Amygdala (tissue), 56 donors: ENCODE measurements around the gene TMX2.
"Not testable (repeated sequence)": the region's sequence is repeated elsewhere in the genome, so short reads cannot be mapped to it uniquely, and the experiment has no call there.

Experiments used
- DNase-seq, 56 donors: peaks; one replicate each; lab custom pipeline; 2025; lab: John Stamatoyannopoulos, UW

Gene TMX2

GRCh38 chr11:57711414-57712255, 758 bp upstream of the TMX2 start, which contains the start of gene MED19:
Gene MED19 (minus strand): TSS chr11:57712215. CDS start chr11:57712179, 36 bp downstream.
- DNase-seq, result peak in 35 of 56 donors; percentile 29 to 91 (median 73)

GRCh38 chr11:57713835-57714234, 1.4 kb downstream of the TMX2 start:
- DNase-seq, result no peak

DNA sequence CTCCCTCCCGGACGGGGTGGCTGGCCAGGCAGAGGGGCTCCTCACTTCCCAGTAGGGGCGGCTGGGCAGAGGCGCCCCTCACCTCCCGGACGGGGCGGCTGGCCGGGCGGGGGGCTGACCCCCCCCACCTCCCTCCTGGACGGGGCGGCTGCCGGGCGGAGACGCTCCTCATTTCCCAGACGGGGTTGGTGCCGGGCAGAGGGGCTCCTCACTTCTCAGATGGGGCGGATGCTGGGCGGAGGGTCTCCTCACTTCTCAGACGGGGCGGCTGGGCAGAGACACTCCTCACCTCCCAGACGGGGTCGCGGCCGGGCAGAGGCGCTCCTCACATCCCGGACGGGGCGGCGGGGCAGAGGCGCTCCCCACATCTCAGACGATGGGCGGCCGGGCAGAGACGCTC, 4.3 kb downstream of the TMX2 start:
- not testable (repeated sequence) for DNase-seq

DNA sequence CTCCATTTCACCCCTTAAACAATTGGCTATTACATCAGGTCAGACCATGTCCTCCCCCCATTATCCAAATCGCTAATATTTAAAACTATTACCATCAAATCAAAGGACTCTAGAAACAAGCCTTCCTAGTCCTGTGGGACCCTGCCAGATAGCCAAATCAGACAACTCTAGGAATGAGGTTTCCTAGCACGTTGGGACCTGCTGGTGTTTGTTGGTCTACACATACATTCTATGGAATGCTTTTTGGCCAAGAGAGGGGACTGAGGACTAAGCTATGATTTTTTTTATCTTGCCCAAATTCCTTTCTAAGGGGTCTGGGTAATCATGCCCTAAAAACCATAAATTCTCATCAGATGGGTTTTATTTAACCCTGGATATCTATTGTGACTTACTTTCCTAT, 14.8 kb downstream of the TMX2 start:
- no peak for DNase-seq

GRCh38 chr11:57728829-57729228, 16.4 kb downstream of the TMX2 start:
- no peak for DNase-seq

DNA sequence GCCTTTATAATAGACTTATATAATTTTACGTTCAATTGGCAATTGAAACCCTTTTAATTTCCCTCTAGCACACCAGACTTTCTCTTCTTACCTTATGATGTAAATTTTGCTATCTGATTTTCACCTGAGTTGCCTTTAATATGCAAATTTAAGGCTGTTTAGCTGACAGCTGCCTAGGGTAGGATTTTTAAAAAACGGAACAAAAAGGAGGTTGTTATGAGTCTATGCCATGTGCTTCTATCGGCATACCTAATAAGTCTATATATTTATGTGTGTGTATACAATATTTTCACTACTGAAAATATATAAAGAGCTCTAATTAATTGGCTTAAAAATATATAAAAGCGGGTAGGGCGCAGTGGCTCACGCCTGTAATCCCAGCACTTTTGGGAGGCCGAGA, 17.1 kb downstream of the TMX2 start:
- DNase-seq, result no peak

DNA sequence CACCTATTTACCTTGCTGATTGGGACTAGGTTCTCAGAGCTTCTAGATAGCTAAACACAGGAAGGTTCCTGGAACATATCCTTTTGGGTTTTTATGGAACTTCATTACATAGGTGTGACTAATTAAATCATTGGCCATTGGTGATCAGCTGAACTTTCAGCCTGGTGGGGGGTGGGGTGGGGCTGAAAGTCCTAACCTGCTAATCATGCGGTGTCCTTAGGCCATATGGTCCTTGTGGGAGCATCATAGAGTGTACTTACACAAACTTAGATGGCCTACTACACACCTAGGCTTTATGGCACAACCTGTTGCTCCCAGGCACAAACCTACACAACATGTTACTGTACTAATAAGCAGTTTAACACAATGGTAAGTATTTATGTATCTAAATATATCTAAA, 20.3 kb downstream of the TMX2 start:
- DNase-seq, result no peak

- no peak for DNase-seq
These were observed 23.4 kb downstream of the TMX2 start for GRCh38 chr11:57735619-57736298.

GRCh38 chr11:57741132-57742086, 29.0 kb downstream of the TMX2 start, which contains the start of gene SELENOH:
Gene SELENOH (plus strand): TSS chr11:57741491. CDS start chr11:57741596, 105 bp downstream.
- peak; percentile 35 to 97 (median 93) for DNase-seq

DNA sequence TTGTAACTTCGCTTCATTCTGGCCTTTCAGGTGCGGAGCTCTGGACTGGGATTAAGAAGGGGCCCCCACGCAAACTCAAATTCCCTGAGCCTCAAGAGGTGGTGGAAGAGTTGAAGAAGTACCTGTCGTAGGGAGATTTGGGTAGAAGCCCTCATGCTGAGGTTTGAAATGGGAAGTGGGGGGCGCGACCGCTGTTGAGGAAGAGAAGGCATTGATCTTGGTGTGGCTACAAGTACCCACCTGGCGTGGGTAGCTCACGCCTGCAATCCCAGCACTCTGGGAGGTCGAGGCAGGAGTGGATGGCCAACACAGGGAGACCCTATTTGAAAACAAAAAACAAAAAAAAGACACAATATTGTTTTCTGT, 29.7 kb downstream of the TMX2 start:
- no peak for DNase-seq

DNA sequence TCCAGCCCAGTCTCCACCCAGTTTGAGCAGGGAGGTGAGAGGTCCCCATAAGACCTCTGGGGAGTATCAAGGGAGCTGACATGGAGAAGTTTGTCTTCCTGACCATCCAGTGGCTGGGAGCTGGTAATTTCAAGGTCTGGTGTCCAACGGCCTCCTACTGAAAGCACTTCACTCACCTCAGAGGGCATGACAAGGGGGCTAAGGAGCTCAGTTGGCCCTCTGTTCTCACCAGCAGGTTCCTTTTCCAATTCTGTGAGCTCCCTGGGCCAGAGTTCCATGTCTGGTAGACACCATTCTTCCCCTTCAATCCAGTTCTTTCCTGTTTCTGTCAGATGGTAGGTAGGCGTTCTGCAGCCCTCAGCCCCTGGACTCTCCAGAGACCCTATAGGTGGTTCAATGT, 32.0 kb downstream of the TMX2 start:
- DNase-seq, result no peak

GRCh38 chr11:57745206-57745605, 32.8 kb downstream of the TMX2 start:
- DNase-seq, result no peak

GRCh38 chr11:57746920-57747319, 34.5 kb downstream of the TMX2 start:
- DNase-seq, result no peak

GRCh38 chr11:57751176-57751575, 38.8 kb downstream of the TMX2 start:
- no peak for DNase-seq

- DNase-seq, result peak in 2 of 56 donors; percentile 11 to 26
These were observed 39.4 kb downstream of the TMX2 start, which contains the start of gene BTBD18 for GRCh38 chr11:57751676-57752253. Gene BTBD18 (minus strand): TSS chr11:57751819. CDS start chr11:57751188, 631 bp downstream.

GRCh38 chr11:57752954-57753353, 40.6 kb downstream of the TMX2 start:
- DNase-seq, result no peak

DNA sequence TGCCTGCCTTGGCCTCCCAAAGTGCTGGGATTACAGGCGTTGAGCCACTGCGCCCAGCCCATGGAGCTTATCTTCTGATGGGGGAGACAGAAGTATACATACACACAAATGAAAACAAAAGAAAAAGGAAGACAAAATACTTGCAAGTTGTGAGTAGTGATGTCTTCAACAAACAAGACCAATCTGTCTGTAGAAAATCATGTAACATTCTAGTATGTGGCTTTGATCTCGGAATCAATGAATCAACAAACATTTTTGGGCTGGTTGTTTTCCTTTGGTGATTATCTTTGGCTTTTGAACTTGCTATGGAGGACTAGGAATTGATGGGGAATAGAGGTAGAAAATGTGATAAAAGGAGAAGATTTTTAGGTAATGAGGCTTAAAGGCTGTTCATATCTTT, 45.8 kb downstream of the TMX2 start:
- no peak for DNase-seq

DNA sequence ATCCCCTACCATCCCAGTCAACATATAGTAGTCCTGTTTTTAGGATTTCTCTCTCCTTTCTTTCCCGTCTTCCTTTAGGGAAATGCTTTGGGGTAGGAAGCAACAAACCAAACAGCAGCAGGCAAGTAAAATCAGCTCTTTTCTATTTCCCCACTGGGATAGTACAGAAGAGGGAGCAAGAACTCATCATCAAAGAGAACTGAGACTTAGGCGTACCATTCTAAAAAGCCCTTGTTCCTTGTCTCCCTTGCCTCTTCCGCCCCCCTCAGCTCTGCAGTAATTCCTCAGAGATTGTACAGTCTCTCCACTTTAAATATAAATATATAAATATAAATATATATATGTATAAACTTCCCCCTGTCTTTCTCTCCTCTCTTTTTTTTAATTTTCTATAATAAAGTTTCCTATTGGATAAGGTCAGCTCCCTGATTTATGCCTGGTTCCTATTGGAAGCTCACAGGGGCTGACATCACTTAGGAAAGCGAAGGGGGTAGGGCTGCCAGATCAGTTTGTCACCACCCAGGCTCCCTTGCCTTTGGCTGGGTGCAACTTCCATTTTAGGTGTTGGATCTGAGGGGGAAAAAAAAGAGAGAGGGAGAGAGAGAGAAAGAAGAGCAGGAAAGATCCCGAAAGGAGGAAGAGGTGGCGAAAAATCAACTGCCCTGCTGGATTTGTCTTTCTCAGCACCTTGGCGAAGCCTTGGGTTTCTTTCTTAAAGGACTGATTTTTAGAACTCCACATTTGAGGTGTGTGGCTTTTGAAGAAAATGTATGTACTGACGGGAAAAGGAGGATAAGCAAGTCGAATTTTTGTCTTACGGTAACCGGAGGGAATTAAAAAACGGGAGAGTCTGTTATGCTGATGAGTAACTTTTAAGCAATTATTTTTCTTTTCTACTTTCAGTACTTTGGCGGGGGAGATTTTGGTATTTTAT, 49.2 kb downstream of the TMX2 start, which contains the start of gene CTNND1:
Gene CTNND1, plus strand, starts transcription at position 502 of the 934 bp plus-strand sequence. CDS start 29,677 bp downstream, outside the sequence.
- DNase-seq, result peak in 54 of 56 donors; percentile 8 to 90 (median 72)
